DMS153 (cell line): ENCODE data around the gene EXTL1.
A peak's percentile ranks its signal among the peaks of the same experiment; 100 is the strongest.

Experiments used
- DNase-seq: peaks from one replicate; lab custom pipeline; 2025; lab: John Stamatoyannopoulos, UW

The EXTL1 gene

GRCh38 chr1:25996966-25997827 lies 24.4 kb upstream of the EXTL1 start:
- DNase-seq, result no peak

- DNase-seq, result peak; percentile 100
Measured at GRCh38 chr1:25997828-25998761, 23.5 kb upstream of the EXTL1 start, which contains the start of gene PAFAH2. PAFAH2 (minus strand) TSS chr1:25998063; CDS start chr1:25990816, 7,247 bp downstream.

GRCh38 chr1:25999041-25999800 lies 22.4 kb upstream of the EXTL1 start:
- DNase-seq, result no peak

- no peak for DNase-seq
Measured at GRCh38 chr1:26003262-26003661, 18.3 kb upstream of the EXTL1 start.

- no peak for DNase-seq
Measured at GRCh38 chr1:26003756-26004155, 17.8 kb upstream of the EXTL1 start.

GRCh38 chr1:26005434-26006105 lies 16.0 kb upstream of the EXTL1 start:
- no peak for DNase-seq

- no peak for DNase-seq
Measured at GRCh38 chr1:26006710-26007109, 14.9 kb upstream of the EXTL1 start.

- no peak for DNase-seq
Measured at GRCh38 chr1:26009796-26010447, 11.7 kb upstream of the EXTL1 start.

- DNase-seq, result no peak
Measured at GRCh38 chr1:26010825-26011224, 10.8 kb upstream of the EXTL1 start.

- no peak for DNase-seq
Measured at GRCh38 chr1:26012864-26013263, 8.7 kb upstream of the EXTL1 start.

GRCh38 chr1:26014179-26014578 lies 7.4 kb upstream of the EXTL1 start:
- DNase-seq, result no peak

- DNase-seq, result no peak
Measured at GRCh38 chr1:26015358-26015757, 6.2 kb upstream of the EXTL1 start.

- no peak for DNase-seq
Measured at GRCh38 chr1:26016258-26016952, 5.2 kb upstream of the EXTL1 start.

GRCh38 chr1:26016953-26017545 lies 4.5 kb upstream of the EXTL1 start:
- no peak for DNase-seq

- no peak for DNase-seq
Measured at GRCh38 chr1:26017606-26018005, 4.0 kb upstream of the EXTL1 start.

GRCh38 chr1:26019641-26020315 lies 1.8 kb upstream of the EXTL1 start:
- no peak for DNase-seq

GRCh38 chr1:26020330-26020768 lies 1.2 kb upstream of the EXTL1 start:
- no peak for DNase-seq

GRCh38 chr1:26020941-26021646 lies 481 bp upstream of the EXTL1 start:
- DNase-seq, result no peak

- DNase-seq, result no peak
Measured at GRCh38 chr1:26022404-26022779, 817 bp downstream of the EXTL1 start.
